ENCODE results near the gene OR6B2. TPM values are rescaled to one million over a fixed set of nuclear protein-coding genes. Genes with fewer than 3 reads are reported as not detected.

The OR6B2 gene
- total and polyA plus RNA-seq, 10 donors: not detected

GRCh38 chr2:239991689-239992314 lies 38.4 kb downstream of the OR6B2 start:
- 3 to 13% (median 9%) methylated on average over 3 of the region's 3 CpGs for WGBS, 5 donors

GRCh38 chr2:239990966-239991365 lies 39.3 kb downstream of the OR6B2 start:
- intact Hi-C loops (cut with DNase I; ENCODE audit: low total_unique reads): loop anchor here (10.0 kb wide), 1 partner anchor 956 kb away; no protein-coding TSS in a partner anchor
- no peak for TF ChIP-seq POLR2A (IDR thresholded peaks at IDR 0.05)
- TF ChIP-seq CTCF (IDR thresholded peaks at IDR 0.05 in 8 of 11, conservative IDR thresholded peaks at IDR 0.05 in 3 of 11): no peak
- no peak for TF ChIP-seq POLR2AphosphoS5 (IDR thresholded peaks at IDR 0.05)
- Histone ChIP-seq H3K27me3 (replicated peaks in 1 of 7) (no peaks in the 10 kb centered on the region), H3K36me3 (peaks cover 0 to 92% (median 48%) of the 10 kb centered on the region in 6 donors), H3K4me3 (no peak overlapping the region), H3K27ac (no peak overlapping the region), H3K4me1 (peaks cover 0 to 8% (median 0%) of the 10 kb centered on the region in 6 donors), H3K9me3 (peaks cover 0 to 1% (median 0%) of the 10 kb centered on the region in 8 donors)
- no peak for DNase-seq
- WGBS, 5 donors: 92 to 96% (median 94%) methylated on average over 14 of the region's 14 CpGs

More at GRCh38 chr2:239991689-239992314, 38.4 kb downstream of the OR6B2 start:
- DNase-seq: no peak
- Histone ChIP-seq H3K4me1 (peaks cover 0 to 8% (median 0%) of the 10 kb centered on the region in 6 donors), H3K36me3 (peaks cover 0 to 92% (median 40%) of the 10 kb centered on the region in 6 donors), H3K27me3 (replicated peaks in 1 of 7) (no peaks in the 10 kb centered on the region), H3K4me3 (no peak overlapping the region), H3K27ac (no peak overlapping the region), H3K9me3 (no peaks in the 10 kb centered on the region)
- intact Hi-C loops (cut with DNase I; ENCODE audit: low total_unique reads): loop anchor here (10.0 kb wide), 1 partner anchor 957 kb away; no protein-coding TSS in a partner anchor
- TF ChIP-seq CTCF (IDR thresholded peaks at IDR 0.05 in 8 of 11, conservative IDR thresholded peaks at IDR 0.05 in 3 of 11) (peak; percentile 54 to 89 (median 81)), POLR2AphosphoS5 (IDR thresholded peaks at IDR 0.05) (no peak), POLR2A (IDR thresholded peaks at IDR 0.05) (no peak)

- Histone ChIP-seq H3K27me3 (replicated peaks in 1 of 7) (no peaks in the 10 kb centered on the region), H3K4me1 (peaks cover 0 to 9% (median 0%) of the 10 kb centered on the region in 6 donors), H3K9me3 (peaks cover 0 to 12% (median 7%) of the 10 kb centered on the region in 8 donors), H3K27ac (no peak overlapping the region), H3K4me3 (no peak overlapping the region), H3K36me3 (peaks cover 0 to 98% (median 68%) of the 10 kb centered on the region in 6 donors)
- DNase-seq: no peak
- intact Hi-C loops (cut with DNase I; ENCODE audit: low total_unique reads): no loop called here
- TF ChIP-seq POLR2A (IDR thresholded peaks at IDR 0.05): no peak
- WGBS, 5 donors: 94 to 97% (median 96%) methylated on average over 5 of the region's 5 CpGs
These were observed 44.9 kb downstream of the OR6B2 start for GRCh38 chr2:239985356-239985755.

GRCh38 chr2:239984421-239985194 lies 45.6 kb downstream of the OR6B2 start:
- DNase-seq: no peak
- TF ChIP-seq POLR2A (IDR thresholded peaks at IDR 0.05): no peak
- TF ChIP-seq POLR2AphosphoS5 (IDR thresholded peaks at IDR 0.05): no peak
- no peak for TF ChIP-seq CTCF (IDR thresholded peaks at IDR 0.05 in 8 of 11, conservative IDR thresholded peaks at IDR 0.05 in 3 of 11)
- Histone ChIP-seq H3K9me3 (peaks cover 0 to 12% (median 7%) of the 10 kb centered on the region in 8 donors), H3K4me1 (peaks cover 0 to 9% (median 0%) of the 10 kb centered on the region in 6 donors), H3K4me3 (no peak overlapping the region), H3K27me3 (replicated peaks in 1 of 7) (no peaks in the 10 kb centered on the region), H3K27ac (no peak overlapping the region), H3K36me3 (peaks cover 0 to 98% (median 67%) of the 10 kb centered on the region in 6 donors)
- intact Hi-C loops (cut with DNase I; ENCODE audit: low total_unique reads): no loop called here
- WGBS, 5 donors: 83 to 93% (median 89%) methylated on average over 15 to 16 of the region's 16 CpGs

All from spleen (tissue), 11 donors.